Measurements from ENCODE around the gene ZKSCAN8.

- peak; percentile 56 for TF ChIP-seq CTCF (conservative IDR thresholded peaks at IDR 0.05; ENCODE audit: low read depth, low read length)
- no peak for TF ChIP-seq EZH2 (IDR thresholded peaks at IDR 0.05; ENCODE audit: borderline replicate concordance, low read depth, low read length, poor library complexity, severe bottlenecking)
Measured at GRCh38 chr6:28104392-28105244, 37.1 kb upstream of the ZKSCAN8 start.
